ENCODE results near the gene ATP12A.

GRCh38 chr13:24680921-24681604, 855 bp downstream of the ATP12A start:
- TF ChIP-seq, protein P1, sequence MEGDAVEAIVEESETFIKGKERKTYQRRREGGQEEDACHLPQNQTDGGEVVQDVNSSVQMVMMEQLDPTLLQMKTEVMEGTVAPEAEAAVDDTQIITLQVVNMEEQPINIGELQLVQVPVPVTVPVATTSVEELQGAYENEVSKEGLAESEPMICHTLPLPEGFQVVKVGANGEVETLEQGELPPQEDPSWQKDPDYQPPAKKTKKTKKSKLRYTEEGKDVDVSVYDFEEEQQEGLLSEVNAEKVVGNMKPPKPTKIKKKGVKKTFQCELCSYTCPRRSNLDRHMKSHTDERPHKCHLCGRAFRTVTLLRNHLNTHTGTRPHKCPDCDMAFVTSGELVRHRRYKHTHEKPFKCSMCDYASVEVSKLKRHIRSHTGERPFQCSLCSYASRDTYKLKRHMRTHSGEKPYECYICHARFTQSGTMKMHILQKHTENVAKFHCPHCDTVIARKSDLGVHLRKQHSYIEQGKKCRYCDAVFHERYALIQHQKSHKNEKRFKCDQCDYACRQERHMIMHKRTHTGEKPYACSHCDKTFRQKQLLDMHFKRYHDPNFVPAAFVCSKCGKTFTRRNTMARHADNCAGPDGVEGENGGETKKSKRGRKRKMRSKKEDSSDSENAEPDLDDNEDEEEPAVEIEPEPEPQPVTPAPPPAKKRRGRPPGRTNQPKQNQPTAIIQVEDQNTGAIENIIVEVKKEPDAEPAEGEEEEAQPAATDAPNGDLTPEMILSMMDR (IDR thresholded peaks at IDR 0.05) = no peak
- TF ChIP-seq POLR2A (IDR thresholded peaks at IDR 0.05) = no peak
